ENCODE measurements around the gene MPP3. TPM values are rescaled to one million over a fixed set of nuclear protein-coding genes. Genes with fewer than 3 reads are reported as not detected.
A peak's percentile ranks its signal among the peaks of the same experiment; 100 is the strongest.

Gene MPP3
- total RNA-seq, 1 donor from 2014 or later: 6.8 TPM

GRCh38 chr17:43860927-43861622 is 28.1 kb upstream of the MPP3 start:
- no peak for DNase-seq

GRCh38 chr17:43860077-43860725 is 27.3 kb upstream of the MPP3 start:
- DNase-seq: no peak

- DNase-seq: no peak
Measured at GRCh38 chr17:43857957-43858600, 25.1 kb upstream of the MPP3 start.

- DNase-seq: no peak
Measured at GRCh38 chr17:43857141-43857540, 24.2 kb upstream of the MPP3 start.

- no peak for DNase-seq
Measured at GRCh38 chr17:43856141-43856540, 23.2 kb upstream of the MPP3 start.

GRCh38 chr17:43855061-43855460 is 22.1 kb upstream of the MPP3 start:
- DNase-seq: no peak

- no peak for DNase-seq
Measured at GRCh38 chr17:43854498-43854897, 21.6 kb upstream of the MPP3 start.

- no peak for DNase-seq
Measured at GRCh38 chr17:43853546-43853945, 20.6 kb upstream of the MPP3 start.

GRCh38 chr17:43852571-43852970 is 19.6 kb upstream of the MPP3 start:
- DNase-seq: no peak

GRCh38 chr17:43849116-43849515 is 16.2 kb upstream of the MPP3 start:
- DNase-seq: no peak

GRCh38 chr17:43848601-43849000 is 15.7 kb upstream of the MPP3 start:
- no peak for DNase-seq

GRCh38 chr17:43846963-43847371 is 14.0 kb upstream of the MPP3 start, which contains the start of gene CD300LG:
Gene CD300LG (plus strand): TSS chr17:43847176. CDS start chr17:43847217, 41 bp downstream.
- no peak for DNase-seq

- peak; percentile 74 for DNase-seq
Measured at GRCh38 chr17:43846221-43846712, 13.3 kb upstream of the MPP3 start.

GRCh38 chr17:43845766-43846165 is 12.8 kb upstream of the MPP3 start:
- DNase-seq: no peak

- no peak for DNase-seq
Measured at GRCh38 chr17:43844241-43844640, 11.3 kb upstream of the MPP3 start.

- DNase-seq: no peak
Measured at GRCh38 chr17:43842975-43843325, 10.0 kb upstream of the MPP3 start.

- peak; percentile 72 for DNase-seq
Measured at GRCh38 chr17:43842091-43842974, 9.4 kb upstream of the MPP3 start.

- no peak for DNase-seq
Measured at GRCh38 chr17:43841282-43841681, 8.3 kb upstream of the MPP3 start.

GRCh38 chr17:43840814-43841213 is 7.9 kb upstream of the MPP3 start:
- DNase-seq: no peak

GRCh38 chr17:43839670-43840108 is 6.7 kb upstream of the MPP3 start:
- no peak for DNase-seq

GRCh38 chr17:43834106-43834505 is 1.2 kb upstream of the MPP3 start:
- DNase-seq: no peak
